ENCODE data around the gene CHRM3. TPM values are rescaled to one million over a fixed set of nuclear protein-coding genes. Genes with fewer than 3 reads are reported as not detected.

The CHRM3 gene
- total RNA-seq, result not detected in 2 replicates

DNA sequence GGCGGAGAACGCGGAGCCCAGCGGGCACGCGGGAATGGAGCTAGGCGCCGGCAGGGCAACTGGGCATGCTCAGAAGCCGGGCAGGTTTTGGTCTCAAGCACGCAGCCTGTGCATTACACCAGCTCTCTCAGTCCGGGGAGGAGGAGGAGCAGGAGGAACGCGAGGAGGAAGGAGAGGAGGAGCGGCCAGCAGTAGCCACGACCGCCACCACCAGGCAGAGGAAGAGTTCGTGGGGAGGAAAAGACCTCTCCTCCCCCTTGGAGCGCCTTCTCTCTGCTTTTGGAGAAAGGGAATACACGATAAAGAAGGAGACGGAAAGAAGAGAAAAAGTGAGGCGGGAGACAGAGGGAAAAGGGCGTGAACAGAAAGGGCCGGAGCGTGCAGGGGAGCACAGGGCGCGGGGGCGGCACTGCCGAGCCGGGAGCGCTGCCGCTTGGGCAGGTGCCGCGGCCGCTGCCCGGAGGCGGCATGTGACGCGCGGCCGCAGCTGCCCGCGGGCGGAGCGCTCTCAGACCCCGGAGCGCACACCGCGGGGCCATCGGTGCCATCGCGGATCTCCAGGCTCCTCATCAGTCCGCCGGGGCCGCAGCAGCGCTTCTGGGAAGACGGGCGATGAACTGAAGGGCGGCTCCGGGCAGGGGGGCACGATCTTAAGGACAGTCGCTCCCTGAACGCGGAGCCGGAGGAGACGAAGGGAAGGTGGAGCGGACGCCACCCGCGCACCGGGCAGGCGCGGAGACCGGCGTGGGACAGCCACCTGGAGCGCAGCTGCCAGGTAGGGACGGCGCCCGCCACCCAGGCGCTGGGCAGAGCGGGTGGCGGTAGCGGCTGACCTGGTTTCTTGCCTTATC, at the start of gene CHRM3:
TSS of gene CHRM3 (plus strand) at position 116 of the 851 bp plus-strand sequence. CDS start 520,884 bp downstream, outside the sequence.

All from hair follicular keratinocyte (primary cell).